B cell (primary cell): Measurements from ENCODE around the gene PPP1R12A.

ENCODE experiments used
- EZH2 ChIP-seq: IDR thresholded peaks from 2 replicates; pipeline ENCODE4 v1.6.1; 2012; ENCODE audit warnings: borderline replicate concordance, low read depth, mild to moderate bottlenecking, moderate library complexity, low read length; ENCODE audit not compliant: insufficient read depth, poor library complexity, severe bottlenecking
- TF ChIP-seq, protein P1 (sequence below): fragments of 200-600 bp; IDR thresholded peaks from one replicate; pipeline ENCODE4 v1.8.0; 2022; ENCODE audit warnings: antibody characterized with exemption, mild to moderate bottlenecking

DNA sequence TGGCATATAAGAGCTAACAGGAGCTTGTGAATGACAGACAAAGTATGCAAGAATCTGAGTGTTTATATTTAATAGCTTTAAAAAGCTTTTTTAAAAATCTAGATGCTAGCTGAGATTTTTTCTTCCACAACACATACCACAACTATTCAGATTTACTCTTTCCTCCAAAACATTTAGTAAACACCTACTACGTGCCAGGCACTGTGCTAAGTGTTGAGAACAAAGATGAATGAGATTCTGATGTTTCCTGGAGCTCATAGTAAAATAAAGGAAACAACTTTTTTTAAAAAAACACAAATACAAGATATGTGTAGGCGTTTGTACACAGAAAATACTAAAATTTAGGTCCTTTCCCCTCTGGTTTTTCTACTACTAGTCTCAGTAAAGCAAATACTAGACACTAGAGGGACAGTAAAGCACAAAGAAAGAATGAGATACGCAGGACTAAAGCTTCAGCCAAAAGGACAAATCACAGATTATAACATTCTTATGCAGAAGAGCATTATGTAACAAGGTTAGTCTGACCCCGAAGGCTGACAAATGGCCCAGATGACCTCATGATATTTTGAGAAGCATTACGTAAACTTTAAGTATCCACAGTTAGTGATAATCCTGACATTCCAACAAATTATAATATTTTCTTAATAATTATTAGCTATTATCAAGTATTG is 165.6 kb downstream of the PPP1R12A start:
- TF ChIP-seq, protein P1, sequence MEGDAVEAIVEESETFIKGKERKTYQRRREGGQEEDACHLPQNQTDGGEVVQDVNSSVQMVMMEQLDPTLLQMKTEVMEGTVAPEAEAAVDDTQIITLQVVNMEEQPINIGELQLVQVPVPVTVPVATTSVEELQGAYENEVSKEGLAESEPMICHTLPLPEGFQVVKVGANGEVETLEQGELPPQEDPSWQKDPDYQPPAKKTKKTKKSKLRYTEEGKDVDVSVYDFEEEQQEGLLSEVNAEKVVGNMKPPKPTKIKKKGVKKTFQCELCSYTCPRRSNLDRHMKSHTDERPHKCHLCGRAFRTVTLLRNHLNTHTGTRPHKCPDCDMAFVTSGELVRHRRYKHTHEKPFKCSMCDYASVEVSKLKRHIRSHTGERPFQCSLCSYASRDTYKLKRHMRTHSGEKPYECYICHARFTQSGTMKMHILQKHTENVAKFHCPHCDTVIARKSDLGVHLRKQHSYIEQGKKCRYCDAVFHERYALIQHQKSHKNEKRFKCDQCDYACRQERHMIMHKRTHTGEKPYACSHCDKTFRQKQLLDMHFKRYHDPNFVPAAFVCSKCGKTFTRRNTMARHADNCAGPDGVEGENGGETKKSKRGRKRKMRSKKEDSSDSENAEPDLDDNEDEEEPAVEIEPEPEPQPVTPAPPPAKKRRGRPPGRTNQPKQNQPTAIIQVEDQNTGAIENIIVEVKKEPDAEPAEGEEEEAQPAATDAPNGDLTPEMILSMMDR, result no peak
- no peak for TF ChIP-seq EZH2
